ENCODE results near the gene TPSAB1.
"Not testable (repeated sequence)": the region's sequence is repeated elsewhere in the genome, so short reads cannot be mapped to it uniquely, and the experiment has no call there.

DNA sequence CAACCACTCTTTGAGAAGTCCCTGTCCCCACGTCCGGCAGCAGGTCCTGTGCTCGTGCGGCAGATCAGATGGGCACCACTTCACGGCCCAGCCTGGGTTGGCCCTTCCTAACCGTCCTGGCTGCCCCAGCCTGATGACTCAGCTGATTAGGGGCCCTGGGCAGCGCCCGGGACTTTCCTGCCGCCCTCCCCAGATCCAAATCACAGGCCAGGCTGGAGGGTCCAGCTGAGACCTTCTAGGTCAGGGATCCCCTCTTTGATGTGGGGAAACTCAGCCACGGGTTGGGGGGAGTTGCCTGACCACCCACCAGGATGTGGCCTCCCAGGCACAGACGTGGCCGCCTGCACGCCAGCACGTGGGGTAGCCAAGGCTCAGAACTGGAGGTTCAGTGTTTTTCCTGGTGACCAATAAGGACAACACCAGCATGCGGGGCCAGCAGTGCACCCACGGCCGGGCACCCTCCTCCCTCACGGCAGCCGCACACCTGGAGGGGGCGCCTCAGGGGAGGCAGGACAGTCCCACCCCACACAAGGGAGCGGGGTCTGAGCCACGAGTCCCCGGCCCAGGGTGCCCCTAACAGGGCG, 14.7 kb upstream of the TPSAB1 start:
- TF ChIP-seq PPARA, TOX (CRISPR knock-in tag; IDR thresholded peaks at IDR 0.05; ENCODE audit: borderline replicate concordance): not testable (repeated sequence)

All from SK-N-SH treated with all-trans-retinoic acid at 6 μM for 48 hours (cell line).